HepG2 (cell line): ENCODE measurements around the gene FOSB. TPM values are rescaled to one million over a fixed set of nuclear protein-coding genes. Genes with fewer than 3 reads are reported as not detected.

Source experiments
- ARID2 ChIP-seq: sonication (generic); formaldehyde crosslinking; IDR thresholded peaks from 2 replicates; pipeline ENCODE4 v1.8.1; 2022; ENCODE audit warnings: mild to moderate bottlenecking, missing genetic modification reagents, borderline replicate concordance
- ARNT ChIP-seq: fragments of 450-650 bp; IDR thresholded peaks from 2 replicates; pipeline ENCODE4 v1.6.1; 2017
- FOXA1 ChIP-seq, 2 experiments: fragments of 450-650 bp in 1 of 2; sonication (generic) in 1 of 2; formaldehyde crosslinking in 1 of 2; IDR thresholded peaks; 2 replicates each; pipeline versions ENCODE4 v1.4.0 to v1.6.1; 2016 to 2020; ENCODE audit warnings: missing genetic modification reagents in 1 of 2
- KDM5B ChIP-seq: sonication (generic); formaldehyde crosslinking; IDR thresholded peaks from 2 replicates; pipeline ENCODE4 v1.4.0; 2020; ENCODE audit warnings: missing genetic modification reagents, mild to moderate bottlenecking, borderline replicate concordance
- POGZ ChIP-seq: sonication (generic); formaldehyde crosslinking; IDR thresholded peaks from 2 replicates; pipeline ENCODE4 v1.4.0; 2020; ENCODE audit warnings: mild to moderate bottlenecking, missing genetic modification reagents
- RARA ChIP-seq: IDR thresholded peaks from 2 replicates; pipeline ENCODE4 v1.6.1; 2016; ENCODE audit warnings: missing genetic modification reagents, missing compliant biosample characterization
- SKI ChIP-seq: fragments of 450-650 bp; IDR thresholded peaks from one replicate; pipeline ENCODE4 v1.6.1; 2018; ENCODE audit warnings: mild to moderate bottlenecking; ENCODE audit not compliant: partially characterized antibody
- XBP1 ChIP-seq: sonication (generic); formaldehyde crosslinking; IDR thresholded peaks from 2 replicates; pipeline ENCODE4 v1.5.0; 2020; ENCODE audit warnings: missing genetic modification reagents
- ZBTB34 ChIP-seq: sonication (generic); formaldehyde crosslinking; IDR thresholded peaks from 2 replicates; pipeline ENCODE4 v1.8.0; 2022; ENCODE audit warnings: mild to moderate bottlenecking, missing genetic modification reagents
- ZBTB7A ChIP-seq: sonication (generic); formaldehyde crosslinking; IDR thresholded peaks from 2 replicates; pipeline ENCODE4 v1.8.0; 2022; ENCODE audit warnings: mild to moderate bottlenecking, missing genetic modification reagents
- ZFX ChIP-seq: sonication (generic); formaldehyde crosslinking; IDR thresholded peaks from 2 replicates; pipeline ENCODE4 v1.4.0; 2020; ENCODE audit warnings: mild to moderate bottlenecking, low read depth, missing genetic modification reagents, moderate library complexity
- ZNF354B ChIP-seq: sonication (generic); formaldehyde crosslinking; IDR thresholded peaks from 2 replicates; pipeline ENCODE4 v1.8.0; 2022; ENCODE audit warnings: mild to moderate bottlenecking, missing genetic modification reagents
- ZNF407 ChIP-seq: sonication (generic); formaldehyde crosslinking; IDR thresholded peaks from one replicate; pipeline ENCODE4 v1.5.1; 2020; ENCODE audit warnings: mild to moderate bottlenecking, missing genetic modification reagents; ENCODE audit errors: not compliant biosample characterization
- polyA plus RNA-seq, 8 experiments: library from polyadenylated mRNA; depleted of rRNA in 3 of 8; stranded (reverse) in 7 of 8; unstranded in 1 of 8; fragments of >200 nt; fragmentation: Illumina TruSeq in 4 of 8; extraction: Trizol in 4 of 8; gene quantifications; 2 replicates each; pipeline versions ENCODE4 v1.2.1 to v1.2.3, GENCODE V29; 2011 to 2016; ENCODE audit warnings: low read depth in 4 of 8, missing spikeins in 1 of 8, mixed read lengths in 1 of 8; ENCODE audit not compliant: insufficient read depth in 1 of 8
- total RNA-seq, 5 experiments: library from RNA; depleted of rRNA; stranded (reverse); fragments of >200 nt; fragmentation: Illumina TruSeq; extraction: Trizol; gene quantifications; 2 replicates each; pipeline ENCODE4 v1.2.3, GENCODE V29; 2016; ENCODE audit warnings: low read depth in 1 of 5

FOSB gene
- total and polyA plus RNA-seq, 2 of the 13 experiments (the other 11 are each of a cell fraction or from before 2014, with no cell fraction given) = 2.8 to 6.0 TPM

GRCh38 chr19:45451850-45452387, 15.9 kb upstream of the FOSB start (continued):
- no peak for TF ChIP-seq FOXA1 (IDR thresholded peaks at IDR 0.05)
- TF ChIP-seq FOXA1 (CRISPR knock-in tag; IDR thresholded peaks at IDR 0.05) = 0 out of 2 replicates have a peak, but pooled peaks have one; percentile 27
- no peak for TF ChIP-seq ZNF407 (CRISPR knock-in tag)
- 0 out of 2 replicates have a peak, but pooled peaks have one; percentile 31 for TF ChIP-seq RARA (CRISPR knock-in tag)
- TF ChIP-seq XBP1 (CRISPR knock-in tag) = no peak
- TF ChIP-seq ARNT = no peak
- 0 out of 2 replicates have a peak, but pooled peaks have one; percentile 39 for TF ChIP-seq ZNF354B (CRISPR knock-in tag)
- 0 out of 2 replicates have a peak, but pooled peaks have one; percentile 13 for TF ChIP-seq KDM5B (CRISPR knock-in tag)
- no peak for TF ChIP-seq SKI
- no peak for TF ChIP-seq POGZ (CRISPR knock-in tag)
- TF ChIP-seq ZFX (CRISPR knock-in tag) = no peak
- no peak for TF ChIP-seq ZBTB7A (CRISPR knock-in tag)
- 0 out of 2 replicates have a peak, but pooled peaks have one; percentile 42 for TF ChIP-seq ARID2 (CRISPR knock-in tag)
- no peak for TF ChIP-seq ZBTB34 (CRISPR knock-in tag)
